HG02938 (cell line): Measurements from ENCODE around the gene RP9.
"Not testable (repeated sequence)": the region's sequence is repeated elsewhere in the genome, so short reads cannot be mapped to it uniquely, and the experiment has no call there.

Experiments used
- ATAC-seq: cut with Tn5 transposase; IDR thresholded peaks from one replicate; pipeline ENCODE4 v1.9.1; 2021; ENCODE audit warnings: mild to moderate bottlenecking, moderate library complexity; ENCODE audit not compliant: unreplicated experiment

Gene RP9

DNA sequence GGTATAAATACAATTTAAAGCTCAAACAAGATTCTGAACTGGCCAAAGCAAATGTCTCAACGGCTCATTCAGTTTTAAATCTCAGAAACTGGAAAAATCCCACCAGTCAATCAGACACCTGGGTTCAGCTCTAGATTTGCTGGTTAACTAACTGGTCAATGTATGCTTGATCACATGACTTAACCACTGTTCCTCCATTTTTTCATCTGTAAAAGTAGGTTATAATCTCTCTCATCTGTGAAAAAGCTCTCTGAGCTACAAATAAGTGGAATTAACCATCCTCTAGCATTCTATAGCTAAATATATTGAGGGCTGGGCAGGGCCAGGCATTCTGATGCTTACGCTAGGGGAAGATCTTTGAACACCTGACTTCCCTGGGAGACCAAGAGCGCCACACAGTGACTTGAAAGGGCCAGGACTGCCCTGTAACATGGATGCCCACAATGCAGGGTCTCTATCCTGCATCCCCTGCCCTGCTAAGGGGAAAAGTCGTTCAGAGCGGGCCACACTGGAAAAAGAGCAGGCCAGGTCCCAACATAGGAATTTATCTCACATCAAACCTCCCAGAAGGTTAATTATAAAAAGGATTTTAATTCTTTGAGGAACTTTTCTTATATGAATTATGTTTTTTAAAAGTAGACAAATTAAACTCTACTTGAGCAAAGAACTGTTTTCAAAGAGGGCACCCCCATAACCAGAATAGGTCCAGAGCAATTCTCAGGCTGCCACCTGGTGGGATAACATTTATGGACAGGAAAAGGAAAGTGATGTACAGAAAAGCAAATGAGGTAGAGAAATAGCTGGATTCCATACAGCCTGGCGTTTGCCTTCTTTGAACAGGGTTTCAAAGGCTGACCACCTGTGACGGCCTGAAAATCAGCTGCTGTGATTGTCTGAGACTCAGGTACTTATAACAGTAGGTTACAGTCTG lies 1.8 kb downstream of the RP9 start:
- no peak for ATAC-seq

DNA sequence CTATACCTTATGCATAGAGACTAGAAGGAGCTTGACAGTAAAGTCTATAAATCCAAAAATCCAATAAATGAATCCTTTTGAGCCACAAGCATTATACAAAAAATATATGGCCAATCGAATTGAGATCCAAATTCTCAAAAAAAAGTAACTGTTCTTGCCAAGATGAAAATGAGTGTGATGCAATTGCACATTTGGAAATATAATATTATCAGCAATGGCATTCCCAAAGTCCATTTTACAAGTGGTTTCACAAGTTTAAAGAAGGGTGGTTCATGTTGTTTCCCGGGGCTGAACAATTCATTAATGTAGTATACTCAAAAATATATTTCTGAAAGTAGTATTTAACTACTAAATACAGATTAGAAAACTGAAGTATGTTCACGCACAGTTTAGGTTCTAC lies 7.3 kb downstream of the RP9 start:
- ATAC-seq: no peak

GRCh38 chr7:33100770-33101169 lies 8.4 kb downstream of the RP9 start:
- no peak for ATAC-seq

DNA sequence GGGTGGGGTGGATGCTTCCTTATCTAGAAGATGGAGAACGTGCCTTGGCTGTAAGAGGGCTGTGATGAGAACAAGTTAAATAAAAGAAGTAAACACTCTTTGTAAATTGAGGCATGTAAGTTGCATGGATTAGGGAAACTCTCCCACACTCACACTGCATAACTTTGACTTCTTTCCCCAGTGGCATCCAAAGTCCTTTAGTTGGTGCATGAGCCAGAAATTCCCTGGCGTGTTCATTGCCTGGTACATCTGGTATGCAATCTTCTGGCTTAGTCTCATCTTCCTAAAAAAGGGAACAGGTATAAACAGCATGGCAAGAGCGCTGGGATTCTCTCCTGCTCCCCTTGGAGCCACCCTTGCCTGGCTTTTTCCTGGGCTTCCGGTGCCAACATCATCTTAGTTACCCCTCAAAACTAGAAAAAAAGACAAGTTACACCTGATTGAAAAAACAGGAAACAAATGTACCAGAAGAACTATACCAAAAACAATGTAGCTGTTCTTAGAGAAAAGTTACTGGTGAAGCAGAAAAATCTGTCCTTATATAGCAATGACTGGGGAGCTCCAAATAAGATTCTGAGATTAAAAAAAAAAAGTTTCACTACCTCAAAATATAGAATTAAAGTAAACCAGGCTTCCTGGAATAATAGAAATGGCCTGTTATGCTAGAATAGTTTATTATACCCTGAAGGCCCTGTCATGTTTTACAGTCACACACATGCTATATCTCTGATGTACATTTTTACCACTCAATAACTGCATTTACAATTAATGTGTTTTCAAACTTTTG lies 9.9 kb downstream of the RP9 start:
- no peak for ATAC-seq

GRCh38 chr7:33094745-33095275 lies 14.4 kb downstream of the RP9 start:
- ATAC-seq: not testable (repeated sequence)

DNA sequence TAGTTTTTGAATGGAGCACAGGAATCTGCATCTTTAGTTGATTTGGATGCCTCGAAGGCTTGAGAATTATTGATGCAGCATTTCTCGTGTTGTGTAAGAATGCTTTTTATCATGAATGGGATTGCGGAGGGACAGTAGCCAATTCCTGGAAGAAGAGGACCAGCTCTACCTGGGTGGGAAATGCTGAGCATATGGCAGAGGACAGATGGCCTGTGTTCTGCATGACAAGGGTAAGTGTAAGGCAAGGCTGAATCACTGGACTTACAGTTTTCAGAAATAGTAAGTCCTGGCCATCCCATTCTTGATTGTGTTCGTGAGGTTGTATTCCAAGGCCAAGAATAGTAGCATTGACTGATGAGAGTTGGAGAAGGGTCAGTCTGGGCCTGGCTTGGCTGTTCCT lies 15.9 kb downstream of the RP9 start:
- no peak for ATAC-seq

- no peak for ATAC-seq
These were observed 17.5 kb downstream of the RP9 start for GRCh38 chr7:33091641-33092191.

DNA sequence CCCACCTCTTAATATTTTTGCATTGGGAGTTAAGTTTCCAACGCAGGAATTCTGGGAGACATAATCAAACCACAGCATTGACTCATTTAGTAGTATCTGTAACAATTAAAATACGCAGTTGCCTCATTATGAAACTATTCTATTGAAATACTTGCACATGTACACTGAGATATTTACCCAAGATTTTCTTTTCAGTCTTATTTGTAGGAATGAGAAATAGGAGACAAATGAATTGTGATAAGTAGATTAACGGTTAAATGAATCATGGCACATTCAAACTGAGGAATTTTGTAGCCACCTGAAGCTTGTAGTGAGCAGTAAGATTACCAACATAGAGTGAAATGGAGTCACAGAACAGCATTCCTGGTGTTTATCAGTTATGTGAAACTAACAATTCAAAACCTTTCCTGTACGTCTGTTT lies 18.1 kb downstream of the RP9 start:
- ATAC-seq: no peak

GRCh38 chr7:33089142-33089541 lies 20.1 kb downstream of the RP9 start:
- ATAC-seq: no peak

DNA sequence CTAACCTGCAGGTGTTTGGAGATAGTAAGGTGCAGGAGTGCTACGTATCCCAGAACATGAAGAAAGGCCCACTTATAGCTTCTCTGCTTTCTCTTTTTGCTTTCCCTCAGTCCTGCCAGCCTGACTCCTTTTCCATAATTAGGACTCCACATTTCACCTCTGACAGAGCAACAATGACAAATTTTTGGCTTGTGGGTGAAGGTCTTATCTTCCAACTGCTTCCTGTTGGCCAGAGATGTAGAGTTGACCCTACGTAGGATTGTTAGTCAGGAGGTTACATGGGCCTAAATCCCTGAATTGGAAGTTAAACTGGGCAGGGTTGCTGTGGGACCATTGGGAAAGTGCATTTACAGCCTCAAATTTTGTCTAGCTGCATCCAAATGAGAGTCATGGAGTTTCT lies 21.3 kb downstream of the RP9 start:
- no peak for ATAC-seq

DNA sequence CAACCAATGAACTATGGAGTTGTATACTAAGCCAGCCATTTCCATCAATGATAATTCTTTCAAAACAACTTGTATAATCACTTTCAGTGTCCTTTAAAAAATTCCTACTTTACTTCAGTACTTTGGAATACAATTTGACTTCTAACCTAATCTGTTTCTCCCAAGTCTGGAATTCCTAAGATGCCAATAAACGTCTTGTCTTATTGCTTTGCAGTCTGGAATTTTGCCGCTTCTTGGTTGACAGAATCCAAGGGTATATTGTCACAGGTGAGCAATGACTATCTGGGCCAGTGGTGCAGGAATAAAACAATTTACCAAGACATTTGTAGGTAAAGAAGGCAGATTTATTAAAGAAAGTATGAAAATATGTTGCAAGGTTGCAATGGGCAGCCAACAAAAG lies 21.8 kb downstream of the RP9 start:
- no peak for ATAC-seq

- ATAC-seq: no peak
These were observed 29.2 kb downstream of the RP9 start for GRCh38 chr7:33079763-33080690.

GRCh38 chr7:33079096-33079495 lies 30.1 kb downstream of the RP9 start:
- ATAC-seq: no peak

DNA sequence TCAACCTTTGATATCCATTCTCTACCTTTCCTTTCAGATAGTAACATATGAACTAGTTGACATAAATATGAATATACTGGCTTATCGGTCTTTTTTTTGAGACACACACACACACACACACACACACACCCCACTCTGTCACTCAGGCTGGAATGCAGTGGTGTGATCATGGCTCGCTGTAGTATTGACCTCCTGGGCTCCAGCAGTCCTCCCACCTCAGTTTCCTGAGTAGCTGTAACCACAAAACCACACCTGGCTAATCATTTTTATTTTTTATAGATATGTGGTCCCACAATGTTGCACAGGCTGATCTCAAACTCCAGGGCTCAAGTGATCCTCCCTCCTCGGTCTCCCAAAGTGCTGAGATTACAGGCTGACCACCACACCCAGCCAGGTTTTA lies 32.5 kb downstream of the RP9 start:
- no peak for ATAC-seq

DNA sequence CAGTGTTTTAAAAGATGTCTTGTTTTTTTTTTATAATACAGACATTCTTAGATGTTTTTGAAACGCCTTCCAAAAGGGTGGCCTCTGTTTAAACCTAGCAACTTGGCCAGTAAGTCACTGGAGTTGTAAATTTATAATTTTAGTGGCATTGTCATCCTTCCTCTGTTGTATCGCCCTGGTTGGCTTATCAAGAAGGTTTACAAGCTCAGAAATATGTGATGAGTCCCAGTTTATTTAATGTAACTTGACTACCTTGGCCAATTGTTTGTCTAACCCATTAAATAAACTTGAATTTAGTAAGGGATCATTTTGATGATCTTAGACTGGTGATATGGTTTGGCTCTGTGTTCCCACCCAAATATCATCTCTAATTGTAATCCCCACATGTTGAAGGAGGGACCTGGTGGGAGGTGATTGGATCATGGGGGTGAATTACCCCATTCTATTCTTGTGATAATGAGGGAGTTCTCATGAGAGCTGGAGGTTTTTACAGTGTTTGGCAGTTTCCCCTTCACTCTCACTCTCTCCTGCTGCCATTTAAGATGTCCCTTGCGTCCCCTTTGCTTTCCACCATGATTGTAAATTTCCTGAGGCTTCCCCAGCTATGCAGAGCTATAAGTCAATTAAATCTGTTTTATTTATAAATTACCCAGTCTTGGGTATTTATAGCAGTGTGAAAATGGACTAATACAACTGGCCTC lies 33.2 kb downstream of the RP9 start:
- no peak for ATAC-seq

DNA sequence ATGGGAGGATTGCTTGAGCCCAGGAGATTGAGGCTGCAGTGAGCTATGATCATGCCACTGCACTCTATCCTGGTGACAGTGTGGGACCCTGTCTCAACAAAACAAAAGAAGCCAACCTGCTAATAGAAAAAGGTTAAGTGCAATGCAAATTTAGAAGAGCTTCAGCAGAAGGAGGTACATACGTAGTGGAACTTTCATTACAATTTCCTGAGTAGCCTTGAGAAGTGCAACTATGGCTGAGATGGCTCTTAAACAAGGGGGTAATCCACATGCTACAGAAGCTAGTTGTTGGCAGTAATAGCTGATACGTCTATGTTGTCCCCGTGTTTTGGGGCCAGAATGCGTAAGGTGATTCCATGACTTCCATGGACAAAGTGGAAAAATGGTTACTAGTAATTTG lies 36.0 kb downstream of the RP9 start:
- no peak for ATAC-seq

GRCh38 chr7:33072471-33072870 lies 36.7 kb downstream of the RP9 start:
- no peak for ATAC-seq

- ATAC-seq: no peak
These were observed 38.4 kb downstream of the RP9 start for GRCh38 chr7:33070831-33071230.

- no peak for ATAC-seq
These were observed 38.9 kb downstream of the RP9 start for GRCh38 chr7:33070277-33070676.

- ATAC-seq: no peak
These were observed 41.3 kb downstream of the RP9 start for GRCh38 chr7:33067921-33068320.
